ENCODE data around the gene NPC2. TPM values are rescaled to one million over a fixed set of nuclear protein-coding genes. Genes with fewer than 3 reads are reported as not detected.

The NPC2 gene
- polyA plus RNA-seq, 10 donors: 86.3 to 129 (median 101) TPM

GRCh38 chr14:74522740-74523139 is 29.6 kb upstream of the NPC2 start:
- no peak for DNase-seq

GRCh38 chr14:74521756-74522155 is 28.7 kb upstream of the NPC2 start:
- no peak for DNase-seq

DNA sequence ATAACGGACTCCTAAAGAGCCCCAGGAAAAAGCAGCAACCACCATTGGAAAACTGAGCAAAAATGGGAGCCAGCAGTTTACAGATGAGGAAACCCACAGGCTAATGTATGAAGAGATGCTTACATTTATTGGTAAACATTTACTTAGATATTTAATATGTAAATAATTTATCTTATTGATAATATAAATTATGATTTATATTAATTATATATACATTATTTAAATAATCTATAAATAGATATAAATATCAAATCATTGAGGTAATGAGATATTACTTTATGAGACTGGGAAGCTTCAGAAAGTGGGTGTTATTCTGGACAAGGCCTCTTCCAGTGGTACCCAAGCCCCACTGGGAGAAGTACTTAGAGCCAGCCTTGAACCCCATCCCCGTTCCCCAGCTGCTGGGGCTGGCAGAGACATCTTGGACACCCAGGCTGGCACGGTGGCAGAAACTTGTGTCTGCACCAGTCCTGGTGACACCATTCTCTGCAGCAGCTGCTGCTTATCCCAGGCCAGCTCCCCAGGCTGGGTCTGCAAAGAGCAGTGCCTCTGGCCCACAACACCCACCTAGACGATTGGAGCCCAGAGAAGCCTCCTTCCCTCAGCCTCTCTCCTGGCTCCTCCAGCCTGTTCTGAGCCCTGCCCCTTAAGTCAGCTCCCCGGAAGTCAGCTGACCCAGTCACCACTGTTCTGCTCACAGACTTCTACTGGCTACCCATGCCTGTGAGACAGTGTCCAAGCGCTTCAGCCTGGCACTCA is 26.4 kb upstream of the NPC2 start:
- DNase-seq: no peak

DNA sequence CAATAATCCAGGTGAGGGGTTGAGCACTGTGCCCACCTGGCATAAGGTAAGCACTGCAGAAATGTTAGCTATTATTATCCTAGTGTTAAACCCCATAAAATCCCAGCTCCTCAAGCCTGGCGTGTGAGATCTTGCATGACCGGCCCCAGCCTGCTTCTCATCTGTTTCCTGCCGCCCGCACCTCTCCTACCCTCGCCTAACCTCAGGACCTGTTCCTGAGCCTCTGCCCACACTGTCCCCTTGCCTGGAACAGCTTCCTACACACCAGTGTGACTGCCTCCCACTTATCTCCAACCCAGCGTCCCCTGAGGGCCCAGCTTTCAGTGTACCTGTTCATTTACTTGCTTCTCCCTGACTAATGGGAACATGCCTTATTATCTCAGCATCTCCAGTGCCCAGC is 25.1 kb upstream of the NPC2 start:
- DNase-seq: no peak

DNA sequence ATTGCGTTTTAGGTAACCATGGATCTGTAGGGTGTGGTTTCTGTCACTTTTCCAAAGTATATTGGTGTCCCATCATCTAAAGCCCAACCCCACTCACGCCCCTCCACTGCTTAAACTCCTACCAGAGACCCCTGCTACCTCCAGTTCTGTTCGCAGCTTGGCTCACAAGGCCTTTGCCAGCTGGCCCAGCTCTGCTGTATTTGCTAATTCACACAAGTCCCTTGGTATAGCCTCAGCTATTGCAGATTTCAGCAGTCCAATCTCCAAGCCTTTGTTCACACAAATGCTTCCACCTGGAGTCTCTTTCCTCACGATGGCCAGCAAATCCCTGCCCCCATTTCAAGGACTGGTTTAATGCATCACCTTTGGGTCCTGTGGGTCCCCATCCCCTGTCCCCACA is 24.6 kb upstream of the NPC2 start:
- DNase-seq: peak in 1 of 3 donors; percentile 30

- DNase-seq: no peak
These were observed 23.5 kb upstream of the NPC2 start for GRCh38 chr14:74516451-74517160.

DNA sequence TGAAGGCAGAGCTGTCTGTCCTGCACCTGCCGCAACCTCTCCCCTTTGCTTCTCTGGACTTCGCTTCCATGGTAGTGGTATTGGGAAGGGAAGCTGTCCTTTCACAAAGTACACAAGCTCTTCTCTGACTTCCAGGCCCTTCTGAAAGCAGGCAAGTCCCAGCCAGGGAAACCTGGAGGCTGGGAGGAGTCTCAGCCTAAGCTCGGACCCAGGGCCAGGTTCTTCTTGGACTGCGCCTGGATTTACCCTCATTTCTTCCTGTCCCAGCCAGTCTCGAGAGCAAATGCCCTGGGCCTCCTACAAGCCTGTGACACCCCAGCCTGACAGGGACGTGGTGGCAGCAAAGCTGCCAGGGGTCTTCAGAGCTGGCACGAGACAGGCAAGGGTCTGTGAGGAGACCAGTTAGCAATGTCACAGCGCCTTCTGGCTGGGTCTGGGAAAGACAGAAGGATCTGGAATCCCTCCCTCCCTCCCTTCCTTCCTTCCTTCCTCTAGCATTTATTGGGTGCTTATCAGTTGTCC is 22.8 kb upstream of the NPC2 start:
- no peak for DNase-seq

GRCh38 chr14:74514471-74514941 is 21.4 kb upstream of the NPC2 start:
- DNase-seq: peak; percentile 22 to 52 (median 27)

DNA sequence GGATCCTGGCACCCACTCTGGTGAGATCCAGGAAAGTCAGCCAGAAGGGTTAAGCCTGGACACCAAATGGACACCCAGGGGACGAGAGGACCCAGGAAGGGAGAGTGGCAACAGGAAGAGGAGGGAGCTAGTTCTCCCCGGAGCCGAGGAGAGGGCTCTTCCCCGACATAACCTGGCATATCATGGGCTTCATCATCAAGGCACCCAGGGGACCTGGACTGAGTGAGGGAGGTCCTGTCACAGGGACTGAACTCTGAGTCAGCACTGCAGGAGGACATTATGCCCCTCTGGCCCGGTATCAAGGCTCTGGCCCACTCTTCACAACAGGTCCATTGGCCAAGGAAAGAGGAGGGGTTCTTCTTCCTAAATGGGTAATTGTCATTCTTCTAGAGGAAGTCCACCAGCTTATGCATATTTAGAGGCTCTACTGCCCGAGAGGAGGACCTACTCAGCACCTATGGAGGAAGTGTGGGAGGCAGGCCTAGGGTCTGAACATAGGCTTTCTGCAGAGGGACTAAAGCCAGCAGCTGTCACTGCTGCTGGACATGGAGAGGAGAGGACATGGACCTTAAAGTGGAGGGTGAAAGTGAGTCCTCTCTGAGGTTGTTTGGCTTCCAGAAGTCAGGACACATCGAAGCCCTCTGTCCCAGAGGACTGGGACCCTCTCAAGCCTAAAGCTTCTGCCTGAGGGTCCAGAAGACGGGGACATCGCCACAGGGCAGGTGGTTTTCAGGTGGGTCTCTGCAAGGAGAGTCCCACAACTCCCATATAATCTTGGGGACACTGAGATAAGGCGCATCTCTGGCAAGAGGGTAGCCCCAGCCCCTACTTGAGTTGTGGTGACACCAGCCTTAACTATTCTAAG is 19.1 kb upstream of the NPC2 start:
- DNase-seq: no peak

GRCh38 chr14:74510959-74511409 is 17.9 kb upstream of the NPC2 start:
- no peak for DNase-seq

- no peak for DNase-seq
These were observed 17.3 kb upstream of the NPC2 start for GRCh38 chr14:74510223-74510931.

DNA sequence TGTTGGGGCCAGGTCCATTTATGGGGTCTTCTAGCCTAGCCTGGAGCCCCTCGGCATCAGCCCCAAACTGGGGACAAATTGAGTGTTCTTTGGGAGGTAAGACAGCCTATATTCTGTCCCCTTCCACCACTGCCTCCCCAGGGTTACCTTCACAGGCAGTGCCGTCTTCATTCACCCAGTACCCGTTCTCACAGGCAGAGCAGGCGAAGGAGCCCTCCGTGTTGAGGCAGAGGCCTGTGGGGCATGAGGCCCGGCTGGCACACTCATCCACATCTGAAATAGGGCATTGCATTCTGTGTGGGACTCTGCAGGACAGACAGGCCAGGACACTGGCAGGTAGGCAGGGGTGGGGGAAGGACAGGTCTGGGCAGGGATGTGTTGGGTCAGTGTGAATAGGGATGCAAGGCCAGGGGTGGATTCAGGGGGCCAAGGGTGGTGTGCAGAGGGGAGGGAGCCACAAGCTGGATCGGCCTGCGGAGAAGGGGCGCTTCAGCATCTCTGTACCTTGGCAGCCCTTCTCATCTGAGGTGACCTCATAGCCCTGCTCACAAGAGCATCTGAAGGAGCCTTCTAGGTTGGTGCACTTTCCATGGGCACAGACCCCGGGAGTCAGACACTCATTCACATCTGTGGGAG is 16.6 kb upstream of the NPC2 start:
- DNase-seq: no peak

- no peak for DNase-seq
These were observed 15.8 kb upstream of the NPC2 start for GRCh38 chr14:74508844-74509428.

GRCh38 chr14:74508292-74508731 is 15.2 kb upstream of the NPC2 start:
- DNase-seq: no peak

DNA sequence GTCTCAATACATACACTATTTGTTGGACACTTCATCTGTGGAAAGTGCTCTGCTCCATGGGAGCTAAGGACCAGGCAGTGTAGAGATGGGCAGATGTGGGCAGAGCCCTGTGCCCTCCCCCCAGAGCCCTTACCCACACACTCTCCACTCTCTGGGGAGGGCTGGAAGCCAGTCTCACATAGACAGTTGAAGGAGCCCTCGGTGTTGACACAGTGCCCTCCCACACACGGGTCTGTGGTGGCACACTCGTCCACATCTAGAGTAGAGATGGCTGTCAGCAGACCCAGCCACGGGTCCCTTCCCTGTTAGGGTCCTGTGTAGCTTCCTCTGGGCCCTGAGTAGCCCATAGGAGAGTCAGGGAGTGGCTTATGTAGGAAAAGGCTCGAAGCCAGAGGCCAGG is 14.7 kb upstream of the NPC2 start:
- DNase-seq: no peak

DNA sequence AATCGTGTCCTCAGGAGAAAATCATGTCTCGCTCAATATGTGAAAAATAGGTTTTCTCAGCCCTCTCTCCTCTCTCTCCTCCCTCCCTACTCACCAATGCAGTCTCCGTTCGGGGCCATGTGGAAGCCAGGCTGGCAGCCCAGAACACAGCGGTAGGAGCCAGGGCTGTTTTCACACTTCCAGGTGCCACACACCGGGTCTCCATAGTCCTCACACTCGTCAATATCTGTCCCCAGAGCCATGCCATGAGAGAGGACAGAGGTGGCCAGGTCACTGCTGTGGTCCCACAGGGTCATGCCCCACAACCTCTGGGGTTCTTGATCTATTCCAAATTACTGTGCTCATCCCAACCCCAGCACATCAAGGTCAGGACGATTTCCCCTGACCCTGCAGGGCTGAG is 14.0 kb upstream of the NPC2 start:
- no peak for DNase-seq

- DNase-seq: no peak
These were observed 13.3 kb upstream of the NPC2 start for GRCh38 chr14:74506411-74506851.

DNA sequence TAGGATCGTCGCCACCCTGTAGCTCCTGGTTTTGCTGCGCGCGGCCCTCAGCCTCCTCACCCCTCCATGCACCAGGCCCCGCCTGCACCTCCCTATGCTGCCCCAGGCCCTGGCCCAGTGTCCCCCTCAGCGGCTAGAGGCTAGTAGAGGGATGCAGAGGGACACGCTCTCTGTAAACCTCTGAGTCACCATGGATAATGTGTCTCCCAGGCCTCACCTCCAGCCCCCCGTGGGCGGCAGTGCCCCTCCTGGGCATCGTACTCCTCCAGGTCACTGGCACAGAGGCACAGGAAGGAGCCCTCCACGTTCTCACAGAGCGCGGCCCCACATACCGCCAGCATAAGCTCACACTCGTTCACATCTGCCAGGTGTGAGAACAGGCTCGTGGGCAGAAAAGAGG is 12.7 kb upstream of the NPC2 start:
- no peak for DNase-seq

DNA sequence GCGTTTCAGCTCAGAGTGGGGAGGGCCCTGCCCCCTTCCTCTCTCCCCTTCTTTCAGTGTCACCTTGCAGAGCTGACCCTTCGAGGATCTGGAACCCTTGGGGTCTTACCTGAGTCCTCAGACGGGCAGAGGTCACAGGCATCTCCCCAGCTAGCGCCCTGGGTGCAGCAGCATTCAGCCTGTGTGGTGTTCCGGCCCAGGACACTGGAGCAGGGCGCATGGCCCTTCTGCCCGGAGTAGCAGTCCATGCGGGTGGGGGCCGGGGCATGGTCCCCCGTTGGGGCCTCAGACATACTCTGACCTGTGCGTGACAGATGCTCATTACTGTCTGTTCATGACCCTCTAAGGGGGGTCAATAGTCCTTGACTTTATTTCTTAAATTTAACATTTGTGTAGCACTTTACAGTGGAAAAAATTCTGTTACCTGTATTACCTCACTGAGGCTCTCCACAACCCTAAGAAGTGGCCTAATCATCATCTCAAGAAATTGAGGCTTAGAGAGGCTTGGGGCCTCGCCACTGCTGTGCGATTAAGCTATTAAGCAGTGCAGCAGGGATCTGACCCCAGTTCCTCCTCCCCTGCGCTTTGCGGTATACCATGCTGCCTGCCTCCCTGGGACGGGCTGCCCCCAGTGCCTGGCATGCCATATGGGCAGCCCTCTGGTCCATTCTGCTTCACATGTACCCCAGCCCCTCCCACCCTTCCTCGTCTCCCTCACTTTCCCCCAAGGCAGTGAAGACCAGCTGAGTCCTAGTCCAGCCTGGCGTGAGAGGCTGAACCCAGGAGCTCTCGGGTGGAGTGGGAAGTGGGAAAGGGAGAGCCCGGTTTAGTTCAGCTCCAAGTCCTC is 12.0 kb upstream of the NPC2 start:
- no peak for DNase-seq

Measured in muscle of back (tissue), 11 donors.